SK-N-SH (cell line): ENCODE data around the gene ANGPTL4. TPM values are rescaled to one million over a fixed set of nuclear protein-coding genes. Genes with fewer than 3 reads are reported as not detected.

Experiments
- CTCF ChIA-PET: fragments of 300-600, 350-600 bp; formaldehyde crosslinking; extraction: SDS; loops from one replicate; lab custom pipeline; 2021; lab: Yijun Ruan, JAX
- POLR2A ChIA-PET: fragments of 350-600 bp; sonication (Branson Sonifier 250); formaldehyde crosslinking; extraction: SDS; loops from one replicate; lab custom pipeline; 2020; ENCODE audit warnings: antibody characterized with exemption, inconsistent platforms; lab: Yijun Ruan, JAX
- DNase-seq: peaks from one replicate; pipeline ENCODE4 v3.0.0; 2012
- H2AFZ ChIP-seq: fragments of 200-600 bp; sonication (generic); 2 replicates; pipeline ENCODE4 v1.8.1; 2016; ENCODE audit warnings: antibody characterized with exemption, mild to moderate bottlenecking, low read depth
- H3F3A ChIP-seq: fragments of 200-600 bp; sonication (generic); replicated peaks from 2 replicates; pipeline ENCODE3; 2016; ENCODE audit warnings: antibody characterized with exemption, mild to moderate bottlenecking; ENCODE audit not compliant: insufficient read depth
- H3K27ac ChIP-seq, 2 experiments: fragments of 200-500 bp in 1 of 2; fragments of 200-600 bp in 1 of 2; sonication (Bioruptor generic) in 1 of 2; sonication (generic), shearing (Covaris generic) in 1 of 2; 2 replicates each; pipeline versions ENCODE4 v1.5.1 to v1.6.1; 2014 to 2016; ENCODE audit warnings: low read depth in 2 of 2, inconsistent platforms in 1 of 2, low read length in 1 of 2, mild to moderate bottlenecking in 1 of 2, mixed read lengths in 1 of 2
- H3K27me3 ChIP-seq: fragments of 200-600 bp; sonication (generic), shearing (Covaris generic); 2 replicates; pipeline ENCODE4 v1.6.1; 2016; ENCODE audit warnings: mixed run types; ENCODE audit not compliant: insufficient read depth
- H3K36me3 ChIP-seq, 2 experiments: fragments of 200-500 bp in 1 of 2; fragments of 200-600 bp in 1 of 2; sonication (Bioruptor generic) in 1 of 2; sonication (generic) in 1 of 2; replicated peaks in 1 of 2; 2 replicates each; pipeline versions ENCODE3 to v1.5.1; 2014 to 2016; ENCODE audit warnings: low read length in 1 of 2, mild to moderate bottlenecking in 1 of 2; ENCODE audit not compliant: insufficient read depth in 2 of 2, control insufficient read depth in 1 of 2
- H3K4me1 ChIP-seq, 2 experiments: fragments of 200-500 bp in 1 of 2; fragments of 200-600 bp in 1 of 2; sonication (Bioruptor generic) in 1 of 2; sonication (generic), shearing (Covaris generic) in 1 of 2; 2 replicates each; pipeline versions ENCODE4 v1.5.1 to v1.6.1; 2014 to 2016; ENCODE audit warnings: low read depth in 1 of 2, low read length in 1 of 2, mixed run types in 1 of 2; ENCODE audit not compliant: insufficient read depth in 2 of 2, control insufficient read depth in 1 of 2
- H3K4me2 ChIP-seq: fragments of 200-600 bp; sonication (generic), shearing (Covaris generic); 2 replicates; pipeline ENCODE4 v1.6.1; 2017; ENCODE audit warnings: mixed run types
- H3K4me3 ChIP-seq, 2 experiments: fragments of 200-500 bp in 1 of 2; fragments of 200-600 bp in 1 of 2; sonication (Bioruptor generic) in 1 of 2; sonication (generic), shearing (Covaris generic) in 1 of 2; 2 replicates each; pipeline versions ENCODE4 v1.5.1 to v1.8.1; 2014 to 2016; ENCODE audit warnings: low read depth in 2 of 2, inconsistent platforms in 1 of 2, low read length in 1 of 2, mild to moderate bottlenecking in 1 of 2, mixed read lengths in 1 of 2, moderate library complexity in 1 of 2
- H3K79me2 ChIP-seq: fragments of 200-600 bp; sonication (generic); 2 replicates; pipeline ENCODE4 v1.8.1; 2017; ENCODE audit warnings: mild to moderate bottlenecking; ENCODE audit not compliant: insufficient read depth
- H3K9ac ChIP-seq: fragments of 200-600 bp; sonication (generic); 2 replicates; pipeline ENCODE4 v1.6.1; 2017; ENCODE audit warnings: mixed run types
- H3K9me2 ChIP-seq: fragments of 200-600 bp; sonication (generic); 2 replicates; pipeline ENCODE4 v1.6.1; 2017; ENCODE audit warnings: mixed run types
- H3K9me3 ChIP-seq: fragments of 200-600 bp; sonication (generic); 2 replicates; pipeline ENCODE4 v1.6.1; 2017; ENCODE audit warnings: mixed run types, mild to moderate bottlenecking, moderate library complexity
- H4K20me1 ChIP-seq: fragments of 200-600 bp; sonication (generic); 2 replicates; pipeline ENCODE4 v1.6.1; 2017; ENCODE audit warnings: mild to moderate bottlenecking, mixed run types; ENCODE audit not compliant: insufficient read depth
- ELF1 ChIP-seq: IDR thresholded peaks from 2 replicates; pipeline ENCODE4 v1.4.0; 2012
- EP300 ChIP-seq, 2 experiments: IDR thresholded peaks; 2 replicates each; pipeline versions ENCODE4 v1.4.0 to v1.6.1; 2012; ENCODE audit warnings: borderline replicate concordance in 1 of 2, low read depth in 1 of 2, low read length in 1 of 2
- EZH2phosphoT487 ChIP-seq: fragments of 200-600 bp; sonication (generic); IDR thresholded peaks from 2 replicates; pipeline ENCODE4 v1.6.1; 2017; ENCODE audit warnings: low read depth, mixed run types, mild to moderate bottlenecking, antibody characterized with exemption, moderate library complexity, borderline replicate concordance
- FOSL2 ChIP-seq: IDR thresholded peaks from 2 replicates; pipeline ENCODE4 v1.4.0; 2012; ENCODE audit warnings: low read depth, mild to moderate bottlenecking, moderate library complexity, borderline replicate concordance
- FOXJ3 ChIP-seq: sonication (generic); formaldehyde crosslinking; IDR thresholded peaks from 2 replicates; pipeline ENCODE4 v1.5.1; 2020; ENCODE audit warnings: mild to moderate bottlenecking, missing genetic modification reagents
- FOXM1 ChIP-seq: IDR thresholded peaks from 2 replicates; pipeline ENCODE4 v1.4.0; 2012; ENCODE audit warnings: low read depth, mild to moderate bottlenecking
- GABPA ChIP-seq: IDR thresholded peaks from 2 replicates; pipeline ENCODE4 v1.4.0; 2012; ENCODE audit warnings: low read depth, mild to moderate bottlenecking
- JUND ChIP-seq: IDR thresholded peaks from 2 replicates; pipeline ENCODE4 v1.4.0; 2012
- MAX ChIP-seq: IDR thresholded peaks from 2 replicates; pipeline ENCODE4 v1.4.0; 2012; ENCODE audit warnings: low read depth
- MEF2A ChIP-seq: IDR thresholded peaks from 2 replicates; pipeline ENCODE4 v1.4.0; 2012; ENCODE audit warnings: low read depth, borderline replicate concordance
- MXI1 ChIP-seq: IDR thresholded peaks from 2 replicates; pipeline ENCODE4 v1.6.1; 2012; ENCODE audit warnings: mild to moderate bottlenecking, low read depth, low read length, improper control_type of control experiment
- NFIC ChIP-seq: IDR thresholded peaks from 2 replicates; pipeline ENCODE4 v1.4.0; 2012; ENCODE audit warnings: borderline replicate concordance
- NRF1 ChIP-seq: IDR thresholded peaks from 2 replicates; pipeline ENCODE4 v1.6.1; 2012; ENCODE audit warnings: low read depth, mild to moderate bottlenecking, low read length
- PBX3 ChIP-seq: IDR thresholded peaks from 2 replicates; pipeline ENCODE4; 2012
- POLR2AphosphoS5 ChIP-seq: IDR thresholded peaks from 2 replicates; pipeline ENCODE4 v1.6.1; 2012; ENCODE audit warnings: low read depth, low read length
- RCOR1 ChIP-seq: fragments of 150-350 bp; IDR thresholded peaks from 2 replicates; pipeline ENCODE4 v1.6.1; 2017; ENCODE audit warnings: antibody characterized with exemption, low read length
- REST ChIP-seq: IDR thresholded peaks from 2 replicates; pipeline ENCODE4 v1.6.1; 2012; ENCODE audit warnings: mild to moderate bottlenecking, low read depth, low read length, moderate library complexity
- RFX5 ChIP-seq: IDR thresholded peaks from 2 replicates; pipeline ENCODE4 v1.6.1; 2012; ENCODE audit warnings: mild to moderate bottlenecking, improper control_type of control experiment, low read length
- RXRA ChIP-seq: IDR thresholded peaks from 2 replicates; pipeline ENCODE4 v1.4.0; 2012; ENCODE audit warnings: low read depth, mild to moderate bottlenecking, borderline replicate concordance
- SIN3A ChIP-seq: IDR thresholded peaks from 2 replicates; pipeline ENCODE4 v1.6.1; 2012; ENCODE audit warnings: low read depth, mild to moderate bottlenecking, low read length, moderate library complexity, borderline replicate concordance
- SMC3 ChIP-seq: IDR thresholded peaks from 2 replicates; pipeline ENCODE4 v1.6.1; 2012; ENCODE audit warnings: low read depth, low read length, improper control_type of control experiment
- TAF1 ChIP-seq: IDR thresholded peaks from 2 replicates; pipeline ENCODE4 v1.6.1; 2012; ENCODE audit warnings: low read depth, mild to moderate bottlenecking, low read length, moderate library complexity, borderline replicate concordance
- TCF12 ChIP-seq: IDR thresholded peaks from 2 replicates; pipeline ENCODE4 v1.4.0; 2012
- TEAD4 ChIP-seq: IDR thresholded peaks from 2 replicates; pipeline ENCODE4 v1.4.0; 2012; ENCODE audit warnings: mild to moderate bottlenecking, borderline replicate concordance; ENCODE audit not compliant: insufficient read depth
- USF1 ChIP-seq: IDR thresholded peaks from 2 replicates; pipeline ENCODE4 v1.4.0; 2012; ENCODE audit warnings: low read depth, borderline replicate concordance
- WGBS: methylation state at CpG from one replicate; pipeline ENCODE4 v1.1.6; 2017; ENCODE audit warnings: low lambda C conversion rate; 5-methylcytosine and 5-hydroxymethylcytosine counted together
- polyA plus RNA-seq, 3 experiments: library from polyadenylated mRNA; depleted of rRNA; stranded (reverse); fragments of >200 nt; gene quantifications; 2 replicates each; pipeline ENCODE4 v1.2.3, GENCODE V29; 2012
- TF ChIP-seq, protein P1 (sequence below): IDR thresholded peaks from 2 replicates; pipeline ENCODE4 v1.4.0; 2012; ENCODE audit warnings: low read depth, borderline replicate concordance

ANGPTL4 gene
- polyA plus RNA-seq, 1 of the 3 experiments (the other 2 are of a cell fraction), result 62.5 TPM

DNA sequence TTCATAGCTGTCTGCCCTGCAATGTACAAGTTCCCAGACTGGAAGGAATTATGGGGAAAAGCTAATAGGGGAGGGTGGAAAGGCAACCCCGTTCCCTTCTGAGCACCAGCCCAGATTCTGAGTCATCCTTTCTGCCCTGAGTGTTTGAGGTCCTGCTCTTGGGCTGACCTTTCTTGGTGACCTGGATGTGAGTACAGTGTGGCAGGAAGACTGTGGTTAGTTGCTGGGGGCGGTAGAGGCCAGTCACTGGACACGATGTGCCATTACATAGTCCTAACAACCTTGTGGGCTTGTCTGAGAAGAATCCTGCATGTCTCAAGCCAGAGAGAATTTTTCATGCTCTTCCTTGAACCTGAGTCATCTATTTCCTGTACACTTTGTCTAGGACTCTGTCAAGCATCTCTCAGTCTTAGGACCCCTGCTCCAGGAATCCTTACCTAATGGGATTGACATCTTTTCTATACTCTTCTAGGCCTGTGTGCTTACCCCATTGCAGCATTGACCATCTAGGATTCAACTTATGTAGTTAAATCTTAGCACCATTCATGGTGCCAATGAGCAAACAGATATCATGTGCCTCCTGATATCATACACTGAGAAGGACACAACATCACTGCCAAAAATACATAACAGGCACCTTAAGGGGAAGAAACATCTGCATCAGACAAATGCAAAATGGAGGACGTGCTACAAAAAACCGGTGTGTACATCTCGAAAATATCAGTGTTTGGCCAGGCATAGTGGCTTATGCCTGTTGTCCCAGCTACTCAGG lies 8.1 kb upstream of the ANGPTL4 start:
- H2AFZ ChIP-seq, result no peak overlapping the region
- 59% methylated on average over 5 of the region's 6 CpGs for WGBS
- H3K27me3 ChIP-seq, result no peaks in the 10 kb centered on the region
- H3K79me2 ChIP-seq, result peaks cover 5% of the 10 kb centered on the region; the same call in 1 of the 2 replicates
- H3K4me1 ChIP-seq, result peaks cover 0 to 12% of the 10 kb centered on the region in 2 experiments; a peak in 2 of 4 replicates
- H3K4me2 ChIP-seq, result peak overlapping the region; percentile 55
- H4K20me1 ChIP-seq, result no peaks in the 10 kb centered on the region
- no peak for DNase-seq
- peaks cover 31% of the 10 kb centered on the region for H3F3A ChIP-seq
- H3K9me2 ChIP-seq, result no peaks in the 10 kb centered on the region
- no peaks in the 10 kb centered on the region for H3K36me3 ChIP-seq
- H3K4me3 ChIP-seq, result no peak overlapping the region
- ChIA-PET CTCF (interaction anchor here (0.8 to 3.8 kb wide), 9 partner anchors 11 to 225 kb away, joined by 3 to 78 read pairs (median 33); partner anchors contain the start of genes ANGPTL4, MARCHF2 and RAB11B), POLR2A (interaction anchor here (0.6 kb wide), 1 partner anchor 150 kb away, joined by 3 read pairs; no protein-coding TSS in a partner anchor)
- H3K9ac ChIP-seq, result peak overlapping the region; percentile 48; the same call in 1 of the 2 replicates
- H3K9me3 ChIP-seq, result no peaks in the 10 kb centered on the region
- TF ChIP-seq MEF2A (no peak; the same call in 1 of the 2 replicates), USF1 (no peak), FOXM1 (no peak), TAF1 (no peak), TEAD4 (peak; percentile 76), SIN3A (no peak), NRF1 (no peak), FOXJ3 (CRISPR knock-in tag) (no peak), MAX (peak; percentile 79; the same call in 1 of the 2 replicates), RXRA (peak; percentile 100), NFIC (peak; percentile 95), PBX3 (peak; percentile 61), RCOR1 (no peak), POLR2AphosphoS5 (peak; percentile 49; the same call in 1 of the 2 replicates), RFX5 (no peak), JUND (peak; percentile 90), MXI1 (no peak), ELF1 (no peak), GABPA (peak; percentile 24), FOSL2 (peak; percentile 93), EP300 (IDR thresholded peaks at IDR 0.05; ENCODE audit: borderline replicate concordance in 1 of 2, low read depth in 1 of 2, low read length in 1 of 2) (peak in 1 of 2 experiments; percentile 84; a peak in 1 of 4 replicates), REST (peak; percentile 68; the same call in 1 of the 2 replicates), SMC3 (no peak), EZH2phosphoT487 (no peak), TCF12 (peak; percentile 92)
- TF ChIP-seq, protein P1, sequence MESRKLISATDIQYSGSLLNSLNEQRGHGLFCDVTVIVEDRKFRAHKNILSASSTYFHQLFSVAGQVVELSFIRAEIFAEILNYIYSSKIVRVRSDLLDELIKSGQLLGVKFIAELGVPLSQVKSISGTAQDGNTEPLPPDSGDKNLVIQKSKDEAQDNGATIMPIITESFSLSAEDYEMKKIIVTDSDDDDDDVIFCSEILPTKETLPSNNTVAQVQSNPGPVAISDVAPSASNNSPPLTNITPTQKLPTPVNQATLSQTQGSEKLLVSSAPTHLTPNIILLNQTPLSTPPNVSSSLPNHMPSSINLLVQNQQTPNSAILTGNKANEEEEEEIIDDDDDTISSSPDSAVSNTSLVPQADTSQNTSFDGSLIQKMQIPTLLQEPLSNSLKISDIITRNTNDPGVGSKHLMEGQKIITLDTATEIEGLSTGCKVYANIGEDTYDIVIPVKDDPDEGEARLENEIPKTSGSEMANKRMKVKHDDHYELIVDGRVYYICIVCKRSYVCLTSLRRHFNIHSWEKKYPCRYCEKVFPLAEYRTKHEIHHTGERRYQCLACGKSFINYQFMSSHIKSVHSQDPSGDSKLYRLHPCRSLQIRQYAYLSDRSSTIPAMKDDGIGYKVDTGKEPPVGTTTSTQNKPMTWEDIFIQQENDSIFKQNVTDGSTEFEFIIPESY, result peak; percentile 61; the same call in 1 of the 2 replicates
- peak overlapping the region in 1 of 2 experiments; percentile 92; a peak in 2 of 4 replicates for H3K27ac ChIP-seq
